HG02759 (cell line): Measurements from ENCODE around the gene PRPF6.

Experiments
- ATAC-seq: cut with Tn5 transposase; IDR thresholded peaks from one replicate; pipeline ENCODE4 v1.9.1; 2021; ENCODE audit warnings: mild to moderate bottlenecking, moderate library complexity; ENCODE audit not compliant: unreplicated experiment

PRPF6 gene

GRCh38 chr20:64062596-64063388, 81.9 kb downstream of the PRPF6 start, which contains the start of gene TCEA2:
TSS of gene TCEA2 (plus strand) at chr20:64063198. CDS start at chr20:64063313, 115 bp downstream.
- peak; percentile 88 for ATAC-seq

GRCh38 chr20:64063389-64064144, 82.6 kb downstream of the PRPF6 start:
- no peak for ATAC-seq

GRCh38 chr20:64064145-64064698, 83.3 kb downstream of the PRPF6 start:
- ATAC-seq = no peak

- ATAC-seq = no peak
Measured at GRCh38 chr20:64065062-64065973, 84.4 kb downstream of the PRPF6 start.

GRCh38 chr20:64065974-64066343, 85.0 kb downstream of the PRPF6 start:
- ATAC-seq = no peak

- no peak for ATAC-seq
Measured at GRCh38 chr20:64067005-64067632, 86.2 kb downstream of the PRPF6 start.

GRCh38 chr20:64067733-64068307, 86.9 kb downstream of the PRPF6 start:
- no peak for ATAC-seq

GRCh38 chr20:64068386-64069208, 87.7 kb downstream of the PRPF6 start:
- ATAC-seq = no peak

GRCh38 chr20:64069209-64069613, 88.3 kb downstream of the PRPF6 start:
- no peak for ATAC-seq

GRCh38 chr20:64069614-64070243, 88.8 kb downstream of the PRPF6 start:
- no peak for ATAC-seq

GRCh38 chr20:64070244-64070993, 89.5 kb downstream of the PRPF6 start:
- no peak for ATAC-seq

GRCh38 chr20:64071341-64072332, 90.7 kb downstream of the PRPF6 start:
- ATAC-seq = no peak

GRCh38 chr20:64072498-64073063, 91.6 kb downstream of the PRPF6 start:
- ATAC-seq = no peak

GRCh38 chr20:64073476-64074183, 92.7 kb downstream of the PRPF6 start:
- ATAC-seq = no peak

GRCh38 chr20:64074184-64074789, 93.4 kb downstream of the PRPF6 start:
- ATAC-seq = no peak
